Vein endothelial cell (primary cell): ENCODE measurements around the gene ZFX. TPM values are rescaled to one million over a fixed set of nuclear protein-coding genes. Genes with fewer than 3 reads are reported as not detected.

Experiments
- small RNA-seq: library from RNA; depleted of rRNA; stranded (forward); fragments of <200 nt; gene quantifications from one replicate; pipeline ENCODE3, GENCODE V24; 2012
- total RNA-seq: library from RNA; depleted of rRNA; stranded (reverse); fragments of >200 nt; gene quantifications from 2 replicates; pipeline ENCODE4 v1.2.3, GENCODE V29; 2012

The ZFX gene
- total RNA-seq = 34.9 and 43.4 TPM in 2 replicates

GRCh38 chrX:24149351-24150050 is at the start of gene ZFX:
Gene ZFX (plus strand): TSS chrX:24149729. CDS start chrX:24172743, 23,014 bp downstream.

Small RNAs within 50 kb of the gene (small RNA-seq; reads per million reads assigned to genes)
- not detected for gene RF00263

Other genes starting within 250 kb of the ZFX start
- gene APOO, start 241.8 kb upstream of the ZFX start, total RNA-seq = 8.4 and 8.5 TPM in 2 replicates
- gene CXorf58, start 241.7 kb upstream of the ZFX start, total RNA-seq = 0.10 TPM in 1 of 2 replicates, not detected in the other
- 5.9 and 7.9 TPM in 2 replicates for gene KLHL15, start 122.5 kb upstream of the ZFX start, total RNA-seq
- 285 and 394 TPM in 2 replicates for gene EIF2S3, start 94.8 kb upstream of the ZFX start, total RNA-seq
- gene SUPT20HL2, start 164.3 kb downstream of the ZFX start, total RNA-seq = not detected in 2 replicates
- gene SUPT20HL1, start 210.9 kb downstream of the ZFX start, total RNA-seq = not detected in 2 replicates